Smooth muscle cell (in vitro differentiated cells): Measurements from ENCODE around the gene GNAT2. TPM values are rescaled to one million over a fixed set of nuclear protein-coding genes. Genes with fewer than 3 reads are reported as not detected.

Experiments
- DNase-seq: peaks from one replicate; lab custom pipeline; 2025; ENCODE audit not compliant: unreplicated experiment; lab: John Stamatoyannopoulos, UW
- H2AFZ ChIP-seq: fragments of 200-600 bp; sonication (generic); 2 replicates; pipeline ENCODE4 v1.6.0; 2016; ENCODE audit warnings: antibody characterized with exemption, low read depth, mild to moderate bottlenecking
- H3F3A ChIP-seq: fragments of 200-600 bp; sonication (generic); 2 replicates; pipeline ENCODE4 v1.6.0; 2017; ENCODE audit warnings: antibody characterized with exemption, low read depth
- H3K27ac ChIP-seq: fragments of 200-600 bp; sonication (generic); 2 replicates; pipeline ENCODE4 v1.5.1; 2016; ENCODE audit warnings: low read depth, mild to moderate bottlenecking
- H3K27me3 ChIP-seq: fragments of 200-600 bp; sonication (generic); 2 replicates; pipeline ENCODE4 v1.6.1; 2016; ENCODE audit warnings: low read depth, mild to moderate bottlenecking
- H3K36me3 ChIP-seq: fragments of 200-600 bp; sonication (generic); 2 replicates; pipeline ENCODE4 v1.5.1; 2016; ENCODE audit warnings: low read depth
- H3K4me1 ChIP-seq: fragments of 200-600 bp; sonication (generic); 2 replicates; pipeline ENCODE4 v1.5.1; 2016; ENCODE audit warnings: low read depth
- H3K4me2 ChIP-seq: fragments of 200-600 bp; sonication (generic); 2 replicates; pipeline ENCODE4 v1.6.0; 2016; ENCODE audit warnings: mild to moderate bottlenecking
- H3K4me3 ChIP-seq: fragments of 200-600 bp; sonication (generic); 2 replicates; pipeline ENCODE4 v1.5.1; 2016; ENCODE audit warnings: mild to moderate bottlenecking
- H3K79me2 ChIP-seq: fragments of 200-600 bp; sonication (generic); 2 replicates; pipeline ENCODE4 v1.6.0; 2016; ENCODE audit warnings: low read depth, mild to moderate bottlenecking
- H3K9ac ChIP-seq: fragments of 200-600 bp; sonication (generic); 2 replicates; pipeline ENCODE4 v1.6.0; 2016; ENCODE audit warnings: low read depth
- H3K9me3 ChIP-seq: fragments of 200-600 bp; sonication (generic); replicated peaks from 2 replicates; pipeline ENCODE4 v1.5.1; 2016; ENCODE audit warnings: low read depth
- H4K20me1 ChIP-seq: fragments of 200-600 bp; sonication (generic); 2 replicates; pipeline ENCODE4 v1.6.0; 2016; ENCODE audit warnings: low read depth
- CTCF ChIP-seq: fragments of 200-600 bp; sonication (generic); IDR thresholded peaks from 2 replicates; pipeline ENCODE4 v1.5.1; 2017; ENCODE audit warnings: borderline replicate concordance, mild to moderate bottlenecking, antibody characterized with exemption; ENCODE audit not compliant: insufficient read depth, poor library complexity, severe bottlenecking
- WGBS: methylation state at CpG from one replicate; pipeline ENCODE4 v1.1.7; 2016; ENCODE audit warnings: low lambda C conversion rate; 5-methylcytosine and 5-hydroxymethylcytosine counted together
- polyA plus RNA-seq: library from polyadenylated mRNA; unstranded; fragments of >200 nt; fragmentation: Nextera tagmentation; extraction: Ambion mirVana; gene quantifications from 2 replicates; pipeline ENCODE4 v1.2.1, GENCODE V29; 2016
- total RNA-seq: library from RNA; depleted of rRNA; stranded (reverse); fragments of >200 nt; gene quantifications from 2 replicates; pipeline ENCODE4 v1.2.3, GENCODE V29; 2014

The GNAT2 gene
- total and polyA plus RNA-seq, 2 experiments from 2014 or later, result not detected

- peak within 1 kb of the TSS; percentile 86 for H2AFZ ChIP-seq
- TF ChIP-seq CTCF, result no peak
- no peaks in the 10 kb centered on the region for H3K4me1 ChIP-seq
- no peaks in the 10 kb centered on the region for H3K36me3 ChIP-seq
- peak within 1 kb of the TSS; percentile 36 for H3K9ac ChIP-seq
- H3K9me3 ChIP-seq, result no peaks in the 10 kb centered on the region
- H3K27me3 ChIP-seq, result peaks cover 16% of the 10 kb centered on the region
- no peaks in the 10 kb centered on the region for H3F3A ChIP-seq
- 4% methylated on average over 54 of the region's 54 CpGs for WGBS
- peak within 1 kb of the TSS; percentile 68 for H3K4me3 ChIP-seq
- peak; percentile 58 for DNase-seq
- no peaks in the 10 kb centered on the region for H4K20me1 ChIP-seq
- peak within 1 kb of the TSS; percentile 89 for H3K4me2 ChIP-seq
- H3K27ac ChIP-seq, result peak within 1 kb of the TSS; percentile 36
- H3K79me2 ChIP-seq, result no peaks in the 10 kb centered on the region
These were observed 36.5 kb upstream of the GNAT2 start, which contains the start of gene GSTM4 for GRCh38 chr1:109655615-109656519. Gene GSTM4 (plus strand): TSS chr1:109656099. CDS start chr1:109656390, 291 bp downstream.

GRCh38 chr1:109654519-109654918 lies 35.1 kb upstream of the GNAT2 start:
- Histone ChIP-seq H3K9ac (no peak overlapping the region), H3K4me2 (no peak overlapping the region), H3K79me2 (no peaks in the 10 kb centered on the region), H4K20me1 (no peaks in the 10 kb centered on the region), H2AFZ (no peak overlapping the region), H3K9me3 (no peaks in the 10 kb centered on the region), H3K27me3 (peaks cover 16% of the 10 kb centered on the region), H3K4me1 (no peaks in the 10 kb centered on the region), H3K4me3 (no peak overlapping the region), H3K27ac (no peak overlapping the region), H3K36me3 (no peaks in the 10 kb centered on the region), H3F3A (no peaks in the 10 kb centered on the region)
- no peak for TF ChIP-seq CTCF
- 88% methylated on average over 12 of the region's 12 CpGs for WGBS
- no peak for DNase-seq

GRCh38 chr1:109653306-109653705 lies 33.9 kb upstream of the GNAT2 start:
- Histone ChIP-seq H3K27me3 (peaks cover 16% of the 10 kb centered on the region), H3K4me1 (no peaks in the 10 kb centered on the region), H3K9ac (no peak overlapping the region), H3K4me3 (no peak overlapping the region), H3K9me3 (no peaks in the 10 kb centered on the region), H3K27ac (no peak overlapping the region), H3F3A (no peaks in the 10 kb centered on the region), H3K79me2 (no peaks in the 10 kb centered on the region), H3K4me2 (no peak overlapping the region), H3K36me3 (no peaks in the 10 kb centered on the region), H4K20me1 (no peaks in the 10 kb centered on the region), H2AFZ (no peak overlapping the region)
- no peak for DNase-seq
- TF ChIP-seq CTCF, result no peak
- 85% methylated on average over 2 of the region's 2 CpGs for WGBS

- no peak for DNase-seq
- Histone ChIP-seq H3K27ac (no peak overlapping the region), H3K36me3 (no peaks in the 10 kb centered on the region), H3K4me3 (no peak overlapping the region), H3F3A (no peaks in the 10 kb centered on the region), H4K20me1 (no peaks in the 10 kb centered on the region), H3K9me3 (no peaks in the 10 kb centered on the region), H3K27me3 (peaks cover 16% of the 10 kb centered on the region), H3K9ac (no peak overlapping the region), H2AFZ (no peak overlapping the region), H3K79me2 (no peaks in the 10 kb centered on the region), H3K4me2 (no peak overlapping the region), H3K4me1 (no peaks in the 10 kb centered on the region)
- no peak for TF ChIP-seq CTCF
- WGBS, result 84% methylated on average over 2 of the region's 2 CpGs
These were observed 33.0 kb upstream of the GNAT2 start for GRCh38 chr1:109652402-109652801.
